Measurements from ENCODE around the gene PRSS38.

GRCh38 chr1:227889863-227890405, 74.5 kb downstream of the PRSS38 start:
- TF ChIP-seq RCOR1 (conservative IDR thresholded peaks at IDR 0.05; ENCODE audit: low read depth, low read length) (no peak), CTCF (IDR thresholded peaks at IDR 0.05 in 2 of 3, conservative IDR thresholded peaks at IDR 0.05 in 1 of 3; ENCODE audit: control insufficient read depth in 2 of 3, extremely low read depth in 1 of 3, insufficient read depth in 1 of 3, low read depth in 3 of 3, low read length in 3 of 3) (no peak), NFXL1 (IDR thresholded peaks at IDR 0.05; ENCODE audit: borderline replicate concordance) (no peak), CHD1 (IDR thresholded peaks at IDR 0.05; ENCODE audit: low read depth, low read length) (no peak), SUZ12 (IDR thresholded peaks at IDR 0.05; ENCODE audit: unreplicated experiment) (no peak), BRCA1 (IDR thresholded peaks at IDR 0.05; ENCODE audit: low read depth, low read length) (no peak), FOXK2 (IDR thresholded peaks at IDR 0.05) (no peak), EP300 (IDR thresholded peaks at IDR 0.05; ENCODE audit: borderline replicate concordance in 1 of 2, control insufficient read depth in 1 of 2, low read depth in 2 of 2, low read length in 2 of 2) (no peak)

Data from GM12878 (cell line).